Left kidney (tissue), 2 donors: Measurements from ENCODE around the gene EML2. TPM values are rescaled to one million over a fixed set of nuclear protein-coding genes. Genes with fewer than 3 reads are reported as not detected.
"Not testable (repeated sequence)": the region's sequence is repeated elsewhere in the genome, so short reads cannot be mapped to it uniquely, and the experiment has no call there.

Experiments used
- DNase-seq: peaks from one replicate; pipeline ENCODE4 v3.0.0-alpha.2; 2013
- polyA plus RNA-seq: library from polyadenylated mRNA; unstranded; fragments of 120-200 nt; gene quantifications from one replicate; pipeline ENCODE4 v1.2.1, GENCODE V29; 2013; ENCODE audit not compliant: insufficient read length

EML2 gene
- polyA plus RNA-seq, 1 donor, result 23.0 TPM

DNA sequence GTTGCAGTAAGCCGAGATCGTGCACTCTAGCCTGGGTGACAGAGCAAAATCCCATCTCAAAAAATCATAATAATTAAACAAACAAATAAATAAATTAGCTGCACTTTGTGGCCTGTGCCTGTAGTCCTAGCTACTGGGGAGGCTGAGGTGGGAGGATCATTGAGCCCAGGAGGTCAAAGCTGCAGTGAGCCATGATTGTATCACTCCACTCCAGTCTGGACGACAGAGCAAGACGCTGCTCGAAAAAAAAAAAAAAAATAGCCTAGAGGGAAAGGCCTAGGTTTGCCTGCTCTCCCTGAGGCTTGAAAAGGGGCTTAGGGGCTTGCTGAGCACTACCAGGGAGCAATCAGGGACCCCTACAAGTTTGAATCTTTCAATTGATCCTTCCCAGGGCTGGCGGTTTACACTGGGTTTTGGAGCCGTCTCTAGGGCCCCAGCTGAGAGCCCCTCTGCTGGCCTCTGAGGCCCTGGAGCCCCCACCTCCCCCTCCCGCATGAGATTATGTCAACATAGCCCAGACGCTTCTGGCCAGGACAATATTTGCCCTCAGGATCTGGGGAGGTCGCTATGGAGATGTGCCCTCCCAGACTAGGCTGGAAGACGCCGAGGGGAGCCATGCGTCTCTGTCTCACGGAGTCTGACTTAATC, 18.4 kb upstream of the EML2 start:
- no peak for DNase-seq

GRCh38 chr19:45655073-45655472, 15.9 kb upstream of the EML2 start:
- DNase-seq, result no peak

GRCh38 chr19:45653634-45654033, 14.4 kb upstream of the EML2 start:
- DNase-seq, result no peak

GRCh38 chr19:45650722-45651121, 11.5 kb upstream of the EML2 start:
- DNase-seq, result no peak

DNA sequence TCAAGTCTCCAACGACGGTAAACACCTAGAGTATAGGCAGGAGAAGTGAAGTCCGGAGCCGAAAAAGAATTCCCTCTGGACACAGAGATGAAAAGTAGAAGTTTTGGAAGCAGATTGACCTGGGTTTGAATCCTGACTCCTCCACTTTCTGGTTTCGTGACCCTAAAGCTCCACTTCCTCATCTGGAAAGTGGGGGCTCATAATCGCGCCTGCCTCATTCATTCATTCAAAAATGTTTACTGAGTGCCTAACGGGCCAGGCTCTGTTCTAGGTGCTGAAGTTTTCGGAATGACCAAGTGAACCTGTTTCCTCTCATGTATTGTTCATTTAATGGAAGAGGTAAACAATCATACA, 7.1 kb upstream of the EML2 start:
- no peak for DNase-seq

- DNase-seq, result peak; percentile 74
Measured at GRCh38 chr19:45645631-45646344, 6.6 kb upstream of the EML2 start.

GRCh38 chr19:45645068-45645630, 6.0 kb upstream of the EML2 start:
- DNase-seq, result no peak

- no peak for DNase-seq
Measured at GRCh38 chr19:45643927-45644771, 5.0 kb upstream of the EML2 start.

DNA sequence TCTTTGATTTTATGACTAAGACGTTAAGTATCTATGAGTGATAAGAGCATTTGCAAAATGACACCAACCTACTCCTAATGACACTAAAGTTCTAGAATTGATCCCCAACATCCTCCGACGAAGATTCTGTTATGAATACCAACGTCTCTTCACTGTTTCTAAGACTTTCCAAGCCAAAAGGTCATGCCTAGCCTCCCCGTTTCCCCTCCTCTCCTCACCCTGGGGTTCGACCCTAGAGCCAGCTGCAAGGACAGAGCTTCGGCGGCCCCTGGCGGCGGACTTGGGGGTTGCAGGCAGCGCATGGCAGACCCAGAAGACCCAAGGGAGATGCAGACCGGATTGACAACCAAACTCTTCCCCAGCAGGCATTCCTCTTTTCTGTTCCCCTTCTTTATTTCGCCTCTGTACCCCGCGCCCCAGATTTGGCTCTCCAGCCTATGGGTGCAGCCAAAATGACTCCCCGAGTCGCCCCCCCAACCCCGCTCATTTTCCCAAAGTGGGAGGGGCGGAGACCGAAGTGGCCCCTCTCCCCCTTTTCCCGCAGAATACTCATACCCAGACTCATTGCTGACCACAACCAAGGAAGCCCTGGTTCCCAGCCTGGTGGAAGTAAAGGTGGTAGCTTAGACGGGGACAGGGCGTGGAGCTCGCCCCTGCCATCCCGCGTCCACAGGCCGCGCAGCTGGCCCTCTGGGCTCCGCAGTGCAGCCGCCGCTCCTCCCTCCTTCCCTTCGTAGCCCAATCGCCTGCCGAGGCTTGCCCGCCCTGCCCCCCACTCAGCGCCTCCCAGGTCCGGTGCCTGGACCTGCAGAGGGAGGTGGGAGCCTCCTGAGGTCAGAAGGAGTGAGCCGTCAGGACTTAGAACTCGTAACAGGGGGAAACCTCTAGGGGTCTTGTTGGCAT, 4.1 kb upstream of the EML2 start:
- peak; percentile 77 for DNase-seq

DNA sequence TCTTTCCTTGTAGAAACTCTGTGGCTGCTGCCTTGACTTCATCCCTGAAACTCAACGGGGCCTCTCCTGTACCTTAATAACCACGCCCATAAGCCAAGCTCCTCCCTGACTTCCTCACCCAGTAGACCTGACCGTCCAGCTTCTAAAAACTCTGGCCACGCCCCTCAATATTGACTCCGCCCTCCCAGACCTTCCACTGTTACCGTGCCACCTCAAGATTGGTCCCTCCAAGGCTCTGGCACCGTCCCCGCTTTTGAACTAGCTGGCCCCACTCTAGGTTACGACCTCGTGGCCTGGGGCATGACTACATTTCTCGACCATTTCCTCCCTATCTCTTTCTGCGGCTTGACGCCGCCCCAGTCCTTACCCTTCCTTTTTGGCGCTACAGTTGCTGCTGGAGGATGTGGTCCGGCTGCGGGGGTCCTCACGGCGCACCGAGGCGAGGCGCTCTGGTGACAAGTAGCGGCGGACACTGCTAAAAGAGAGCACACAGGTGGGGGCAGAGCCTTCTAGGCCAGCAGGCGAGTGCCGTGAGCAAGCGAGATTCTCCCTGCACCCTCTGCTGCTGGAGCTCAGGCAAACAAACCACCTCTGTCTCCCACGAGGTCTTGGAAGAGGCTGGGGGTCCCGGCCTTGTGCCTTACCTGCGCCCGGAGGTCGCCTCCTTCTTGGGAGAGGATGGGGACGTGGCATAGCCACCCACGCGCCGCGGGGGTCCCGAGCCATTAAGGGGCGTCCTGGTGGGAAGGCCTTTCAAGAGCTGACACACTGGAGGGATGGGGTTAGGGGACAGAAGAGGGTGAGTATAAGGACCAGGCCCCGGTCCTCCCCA, 2.3 kb upstream of the EML2 start:
- DNase-seq, result peak; percentile 82

- no peak for DNase-seq
Measured at GRCh38 chr19:45640849-45641273, 1.7 kb upstream of the EML2 start.

GRCh38 chr19:45637890-45638667, 1.1 kb downstream of the EML2 start:
- DNase-seq, result no peak

GRCh38 chr19:45636902-45637301, 2.3 kb downstream of the EML2 start:
- DNase-seq, result no peak

DNA sequence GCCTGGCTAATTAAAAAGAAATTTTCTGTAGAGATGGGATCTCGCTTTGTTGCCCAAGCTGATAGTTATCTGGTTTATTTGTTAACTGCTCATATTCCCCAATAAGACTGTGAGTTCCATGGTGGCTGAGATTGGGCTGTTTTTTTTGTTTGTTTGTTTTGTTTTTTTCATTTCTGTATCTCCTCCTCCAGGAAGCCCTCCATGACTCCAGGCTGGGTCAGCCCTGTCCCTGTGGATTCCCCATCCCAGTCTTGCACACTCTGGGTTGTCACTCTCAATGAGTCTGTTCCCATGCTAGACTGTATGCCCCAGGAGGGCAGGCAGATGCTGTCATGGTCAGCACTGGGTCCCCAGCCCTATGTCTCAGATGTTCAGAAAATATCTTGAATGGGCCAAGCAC, 2.9 kb downstream of the EML2 start:
- DNase-seq, result no peak

DNA sequence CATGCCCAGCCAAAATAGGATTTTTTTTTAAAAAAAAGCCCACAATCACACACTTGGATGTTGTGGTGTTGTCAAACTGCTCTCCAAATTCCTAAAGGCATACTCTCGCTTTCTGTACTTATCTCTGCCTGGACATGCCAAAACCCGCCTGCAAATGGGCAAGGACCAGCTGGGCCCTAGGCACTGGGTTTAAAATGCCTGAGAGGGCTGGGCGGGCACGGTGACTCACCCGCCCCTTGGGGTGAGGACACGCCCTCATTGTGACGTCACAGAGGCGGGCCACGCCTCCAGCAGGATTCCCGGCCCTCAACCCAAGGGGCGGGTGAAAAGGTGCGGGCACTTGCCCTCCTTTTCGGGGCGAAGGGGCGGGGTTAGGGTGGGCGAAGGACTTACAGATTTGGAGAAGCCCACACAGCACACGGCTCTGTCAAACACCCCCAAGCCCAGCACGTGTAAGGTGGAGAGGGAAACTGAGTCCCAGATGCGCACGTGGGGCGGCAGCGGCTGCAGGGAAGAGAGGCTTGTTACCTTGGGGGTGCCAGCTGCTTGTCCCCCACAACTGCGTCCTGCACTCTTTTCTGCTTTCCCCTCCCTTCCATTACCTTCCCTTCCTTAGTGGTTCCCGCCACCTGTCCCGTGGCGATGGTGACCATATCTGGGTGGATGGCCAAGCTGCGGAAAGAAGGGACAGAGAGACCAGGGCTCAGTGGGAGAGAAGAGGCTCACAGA, 6.6 kb downstream of the EML2 start:
- DNase-seq, result no peak

DNA sequence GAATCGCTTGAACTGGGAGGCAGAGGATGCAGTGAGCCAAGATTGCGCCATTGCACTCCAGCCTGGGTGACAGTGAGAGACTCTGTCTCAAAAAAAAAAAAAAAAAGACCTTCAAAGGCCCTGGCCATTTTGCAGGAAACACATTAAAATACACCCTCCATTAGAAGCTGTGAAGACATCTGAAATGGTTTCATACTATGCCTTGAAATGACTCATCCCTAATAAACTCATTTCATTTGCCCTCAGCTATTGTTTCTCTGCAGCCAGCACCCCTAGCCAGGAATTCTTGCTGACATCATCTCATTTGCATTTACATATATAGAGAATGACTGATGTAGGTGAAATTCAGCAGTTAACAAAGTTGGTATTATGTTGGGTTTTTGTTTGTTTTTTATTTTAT, 8.7 kb downstream of the EML2 start:
- no peak for DNase-seq

- DNase-seq, result no peak
Measured at GRCh38 chr19:45629704-45630103, 9.5 kb downstream of the EML2 start.

- DNase-seq, result not testable (repeated sequence)
Measured at GRCh38 chr19:45628219-45628618, 11.0 kb downstream of the EML2 start.

GRCh38 chr19:45623984-45624383, 15.2 kb downstream of the EML2 start:
- no peak for DNase-seq
